ENCODE results near the gene PPARA.

DNA sequence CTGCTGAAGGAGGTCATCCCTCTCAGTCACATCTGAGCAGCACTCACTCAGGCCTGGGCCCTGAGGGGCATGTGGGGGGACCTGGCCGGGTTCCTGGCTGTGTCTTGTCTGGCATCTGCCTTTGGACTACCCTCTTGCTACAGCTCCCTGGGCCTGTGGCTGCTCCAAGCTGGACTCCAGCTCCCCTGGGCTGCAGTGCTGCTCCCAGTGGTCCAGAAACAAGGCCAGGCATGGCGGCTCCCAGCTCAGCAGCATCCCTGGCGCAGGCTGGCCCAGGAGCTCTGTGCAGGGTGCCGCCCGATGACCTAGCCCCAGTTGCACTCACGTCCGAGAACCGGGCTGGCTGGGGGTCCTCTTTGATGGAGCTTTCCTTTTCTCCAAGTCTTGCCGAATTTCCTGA is 94.4 kb downstream of the PPARA start:
- TF ChIP-seq, protein P1, sequence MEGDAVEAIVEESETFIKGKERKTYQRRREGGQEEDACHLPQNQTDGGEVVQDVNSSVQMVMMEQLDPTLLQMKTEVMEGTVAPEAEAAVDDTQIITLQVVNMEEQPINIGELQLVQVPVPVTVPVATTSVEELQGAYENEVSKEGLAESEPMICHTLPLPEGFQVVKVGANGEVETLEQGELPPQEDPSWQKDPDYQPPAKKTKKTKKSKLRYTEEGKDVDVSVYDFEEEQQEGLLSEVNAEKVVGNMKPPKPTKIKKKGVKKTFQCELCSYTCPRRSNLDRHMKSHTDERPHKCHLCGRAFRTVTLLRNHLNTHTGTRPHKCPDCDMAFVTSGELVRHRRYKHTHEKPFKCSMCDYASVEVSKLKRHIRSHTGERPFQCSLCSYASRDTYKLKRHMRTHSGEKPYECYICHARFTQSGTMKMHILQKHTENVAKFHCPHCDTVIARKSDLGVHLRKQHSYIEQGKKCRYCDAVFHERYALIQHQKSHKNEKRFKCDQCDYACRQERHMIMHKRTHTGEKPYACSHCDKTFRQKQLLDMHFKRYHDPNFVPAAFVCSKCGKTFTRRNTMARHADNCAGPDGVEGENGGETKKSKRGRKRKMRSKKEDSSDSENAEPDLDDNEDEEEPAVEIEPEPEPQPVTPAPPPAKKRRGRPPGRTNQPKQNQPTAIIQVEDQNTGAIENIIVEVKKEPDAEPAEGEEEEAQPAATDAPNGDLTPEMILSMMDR (conservative IDR thresholded peaks at IDR 0.05 in 1 of 2, IDR thresholded peaks at IDR 0.05 in 1 of 2; ENCODE audit: low read depth in 1 of 2, low read length in 2 of 2) = no peak
- TF ChIP-seq EZH2 (IDR thresholded peaks at IDR 0.05; ENCODE audit: low read length, missing control alignments) = no peak

Measured in fibroblast of lung (primary cell).